H9 (cell line): ENCODE data around the gene EFHD2. TPM values are rescaled to one million over a fixed set of nuclear protein-coding genes. Genes with fewer than 3 reads are reported as not detected.

Experiments
- DNase-seq: peaks from one replicate; pipeline ENCODE4 v3.0.0-alpha.2; 2017
- H2AFZ ChIP-seq: one replicate; pipeline ENCODE4 v1.6.1; 2013; ENCODE audit warnings: mild to moderate bottlenecking, low read length, control low read depth, moderate library complexity
- H2AK5ac ChIP-seq: 2 replicates; pipeline ENCODE4 v1.6.1; 2013; ENCODE audit warnings: low read length, control low read depth, mixed read lengths; ENCODE audit not compliant: insufficient read length
- H2BK120ac ChIP-seq: one replicate; pipeline ENCODE4 v1.6.1; 2013; ENCODE audit warnings: low read depth, mild to moderate bottlenecking, low read length, control low read depth, inconsistent platforms; ENCODE audit not compliant: poor library complexity, severe bottlenecking
- H2BK12ac ChIP-seq: 2 replicates; pipeline ENCODE4 v1.6.1; 2013; ENCODE audit warnings: low read length, control low read depth, mixed read lengths, low read depth; ENCODE audit not compliant: insufficient read length
- H2BK15ac ChIP-seq: 2 replicates; pipeline ENCODE4 v1.6.1; 2013; ENCODE audit warnings: low read depth, low read length, control low read depth
- H2BK20ac ChIP-seq: one replicate; pipeline ENCODE4 v1.6.1; 2013; ENCODE audit warnings: low read depth, mild to moderate bottlenecking, low read length, control low read depth, inconsistent platforms; ENCODE audit not compliant: poor library complexity, severe bottlenecking
- H2BK5ac ChIP-seq: 2 replicates; pipeline ENCODE4 v1.6.1; 2013; ENCODE audit warnings: low read length, control low read depth, mixed read lengths; ENCODE audit not compliant: insufficient read length
- H3K14ac ChIP-seq: 2 replicates; pipeline ENCODE4 v1.6.1; 2013; ENCODE audit warnings: low read length, control low read depth; ENCODE audit not compliant: insufficient read depth
- H3K18ac ChIP-seq: 2 replicates; pipeline ENCODE4 v1.6.1; 2013; ENCODE audit warnings: low read depth, mild to moderate bottlenecking, mixed read lengths, low read length, control low read depth; ENCODE audit not compliant: insufficient read length
- H3K23ac ChIP-seq: 2 replicates; pipeline ENCODE4 v1.6.1; 2013; ENCODE audit warnings: low read length, control low read depth, mixed read lengths, low read depth; ENCODE audit not compliant: insufficient read length
- H3K23me2 ChIP-seq: 2 replicates; pipeline ENCODE4 v1.6.1; 2013; ENCODE audit warnings: low read depth, mild to moderate bottlenecking, mixed read lengths, low read length, control low read depth; ENCODE audit not compliant: insufficient read length, poor library complexity, severe bottlenecking
- H3K27ac ChIP-seq: 2 replicates; pipeline ENCODE4 v1.5.1; 2013; ENCODE audit warnings: low read length, control low read depth, mixed read lengths, low read depth; ENCODE audit not compliant: insufficient read length
- H3K27me3 ChIP-seq: 2 replicates; pipeline ENCODE4 v1.6.1; 2013; ENCODE audit warnings: low read length, control low read depth, inconsistent platforms; ENCODE audit not compliant: insufficient read depth
- H3K4ac ChIP-seq: 2 replicates; pipeline ENCODE4 v1.6.1; 2013; ENCODE audit warnings: low read depth, mild to moderate bottlenecking, control low read depth, inconsistent platforms, low read length, moderate library complexity
- H3K4me1 ChIP-seq: 2 replicates; pipeline ENCODE4 v1.6.1; 2013; ENCODE audit warnings: low read length, control low read depth, inconsistent platforms; ENCODE audit not compliant: insufficient read depth
- H3K4me2 ChIP-seq: 2 replicates; pipeline ENCODE4 v1.6.1; 2013; ENCODE audit warnings: low read length, control low read depth, mixed read lengths; ENCODE audit not compliant: insufficient read length, insufficient read depth
- H3K56ac ChIP-seq: 2 replicates; pipeline ENCODE4 v1.6.1; 2013; ENCODE audit warnings: low read depth, mild to moderate bottlenecking, mixed read lengths, low read length, control low read depth; ENCODE audit not compliant: insufficient read length
- H3K79me1 ChIP-seq: 2 replicates; pipeline ENCODE4 v1.6.1; 2013; ENCODE audit warnings: low read depth, mild to moderate bottlenecking, moderate library complexity, low read length, control low read depth, inconsistent platforms; ENCODE audit not compliant: insufficient read depth, poor library complexity, severe bottlenecking
- H3K79me2 ChIP-seq: 2 replicates; pipeline ENCODE4 v1.6.1; 2013; ENCODE audit warnings: low read length, control low read depth, inconsistent platforms; ENCODE audit not compliant: insufficient read depth
- H3K9ac ChIP-seq: 2 replicates; pipeline ENCODE4 v1.6.1; 2013; ENCODE audit warnings: low read length, control low read depth, mixed read lengths; ENCODE audit not compliant: insufficient read length; ENCODE audit errors: extremely low read depth
- H3K9me3 ChIP-seq: one replicate; pipeline ENCODE4 v1.6.1; 2013; ENCODE audit warnings: low read depth, low read length, inconsistent platforms; ENCODE audit not compliant: control insufficient read depth
- H3T11ph ChIP-seq: one replicate; pipeline ENCODE4 v1.6.1; 2013; ENCODE audit warnings: mild to moderate bottlenecking, low read length, control low read depth, inconsistent platforms
- H4K20me1 ChIP-seq: one replicate; pipeline ENCODE4 v1.6.1; 2013; ENCODE audit not compliant: control insufficient read depth, insufficient read length, insufficient read depth
- H4K5ac ChIP-seq: 2 replicates; pipeline ENCODE4 v1.6.1; 2013; ENCODE audit warnings: low read depth, mild to moderate bottlenecking, mixed read lengths, low read length, control low read depth; ENCODE audit not compliant: insufficient read length
- H4K8ac ChIP-seq: replicated peaks from 2 replicates; pipeline ENCODE4 v1.6.1; 2013; ENCODE audit warnings: low read length, control low read depth, mixed read lengths, low read depth; ENCODE audit not compliant: insufficient read length
- H4K91ac ChIP-seq: 2 replicates; pipeline ENCODE4 v1.6.1; 2013; ENCODE audit warnings: low read depth, mild to moderate bottlenecking, moderate library complexity, mixed read lengths, low read length, control low read depth; ENCODE audit not compliant: insufficient read length
- H3K27ac Mint-ChIP-seq, 3 experiments: 2 replicates in 2 of 3; 3 replicates in 1 of 3; pipeline ENCODE4 v1.8.0; 2020 to 2021; ENCODE audit warnings: mixed read lengths in 3 of 3, mild to moderate bottlenecking in 1 of 3, moderate library complexity in 1 of 3
- H3K27me3 Mint-ChIP-seq: 2 replicates; pipeline ENCODE4 v1.8.0; 2021; ENCODE audit warnings: low read depth, mild to moderate bottlenecking, moderate library complexity, mixed read lengths
- H3K36me3 Mint-ChIP-seq, 3 experiments: 2 replicates in 2 of 3; 3 replicates in 1 of 3; pipeline ENCODE4 v1.8.0; 2020 to 2021; ENCODE audit warnings: low read depth in 3 of 3, mixed read lengths in 3 of 3; ENCODE audit not compliant: insufficient read depth in 1 of 3
- H3K4me1 Mint-ChIP-seq, 2 experiments: 2 replicates each; pipeline ENCODE4 v1.8.0; 2020; ENCODE audit warnings: mixed read lengths in 2 of 2
- H3K4me3 Mint-ChIP-seq, 2 experiments: 2 replicates in 1 of 2; 3 replicates in 1 of 2; pipeline ENCODE4 v1.8.0; 2020 to 2021; ENCODE audit warnings: mild to moderate bottlenecking in 2 of 2, mixed read lengths in 2 of 2, moderate library complexity in 1 of 2
- H3K9me3 Mint-ChIP-seq, 2 experiments: 2 replicates in 1 of 2; 3 replicates in 1 of 2; pipeline ENCODE4 v1.8.0; 2020; ENCODE audit warnings: mild to moderate bottlenecking in 2 of 2, mixed read lengths in 2 of 2, moderate library complexity in 1 of 2
- CTCF ChIP-seq: fragments of 200-600 bp; sonication (generic); conservative IDR thresholded peaks from 3 replicates; pipeline ENCODE4 v1.8.0; 2021; ENCODE audit warnings: antibody characterized with exemption, mild to moderate bottlenecking
- WGBS: extraction: QIAGEN DNeasy Blood & Tissue Kit; methylation state at CpG from one replicate; pipeline ENCODE4 v1.1.7; 2013; ENCODE audit warnings: missing lambda C conversion rate, low lambda C conversion rate, mixed read lengths; ENCODE audit not compliant: insufficient read length; ENCODE audit errors: extremely low coverage; 5-methylcytosine and 5-hydroxymethylcytosine counted together
- total RNA-seq: library from RNA; stranded (reverse); gene quantifications from 2 replicates; pipeline ENCODE4 v1.2.1, GENCODE V29; 2021

EFHD2 gene
- total RNA-seq, 1 experiment from 2014 or later: 16.5 TPM

DNA sequence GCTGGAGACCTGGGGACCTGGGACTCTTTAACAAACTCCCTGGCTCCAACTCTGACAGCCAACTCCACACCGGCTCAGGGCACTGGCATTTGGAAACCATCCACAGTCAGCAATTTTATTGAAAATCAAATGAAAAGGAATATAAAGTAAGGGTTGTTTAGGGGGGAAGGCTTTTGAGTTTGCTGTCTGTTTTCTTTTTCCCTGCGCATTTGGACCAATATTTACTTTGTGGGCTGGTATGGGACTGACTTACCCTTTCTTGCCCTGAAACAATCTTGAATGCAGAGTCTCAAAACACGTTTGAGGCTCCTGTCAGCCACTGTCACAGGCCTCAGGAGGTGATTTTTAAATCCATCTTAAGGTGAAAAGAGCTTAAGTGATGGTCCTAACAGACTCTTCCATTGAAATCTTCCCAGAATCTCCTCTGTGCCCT lies 15.4 kb upstream of the EFHD2 start:
- Histone ChIP-seq H4K91ac (no peak overlapping the region), H3K79me1 (no peaks in the 10 kb centered on the region), H4K5ac (no peak overlapping the region), H3K27me3 (no peaks in the 10 kb centered on the region; the same call in 1 of the 2 replicates), H3K23me2 (no peaks in the 10 kb centered on the region), H3K9ac (no peak overlapping the region), H3K9me3 (no peaks in the 10 kb centered on the region), H2BK20ac (no peak overlapping the region), H3K4me2 (no peak overlapping the region), H3K18ac (no peak overlapping the region), H2AFZ (no peak overlapping the region), H2BK15ac (no peak overlapping the region), H3T11ph (no peak overlapping the region), H2BK5ac (no peak overlapping the region), H2AK5ac (no peak overlapping the region), H3K23ac (no peak overlapping the region), H3K4me1 (no peaks in the 10 kb centered on the region), H4K20me1 (no peaks in the 10 kb centered on the region), H2BK12ac (no peak overlapping the region), H3K14ac (no peak overlapping the region), H3K79me2 (no peaks in the 10 kb centered on the region), H3K4ac (no peak overlapping the region), H2BK120ac (no peak overlapping the region), H3K56ac (no peak overlapping the region), H4K8ac (no peak overlapping the region), H3K27ac (no peak overlapping the region)
- H3K27ac Mint-ChIP-seq: no peak overlapping the region; a peak in 1 of 7 replicates
- peaks cover 5% of the 10 kb centered on the region in 3 experiments; a peak in 5 of 7 replicates for H3K36me3 Mint-ChIP-seq
- peaks cover 1 to 6% of the 10 kb centered on the region in 2 experiments for H3K9me3 Mint-ChIP-seq
- no CpG with 5 or more reads among the region's 3 CpGs for WGBS
- TF ChIP-seq CTCF: no peak
- H3K27me3 Mint-ChIP-seq: peaks cover 39% of the 10 kb centered on the region
- H3K4me1 Mint-ChIP-seq: peaks cover 9 to 13% of the 10 kb centered on the region in 2 experiments
- H3K4me3 Mint-ChIP-seq: no peak overlapping the region
- no peak for DNase-seq
